Hepatocyte (in vitro differentiated cells): ENCODE results near the gene TNFRSF4. TPM values are rescaled to one million over a fixed set of nuclear protein-coding genes. Genes with fewer than 3 reads are reported as not detected.

Source experiments
- DNase-seq: peaks from one replicate; pipeline ENCODE4 v3.0.0-alpha.2; 2016; ENCODE audit warnings: low spot score
- H2AFZ ChIP-seq: fragments of 200-600 bp; sonication (generic); 2 replicates; pipeline ENCODE4 v1.6.0; 2016; ENCODE audit warnings: antibody characterized with exemption, mild to moderate bottlenecking
- H3K27ac ChIP-seq: fragments of 200-600 bp; sonication (generic); 2 replicates; pipeline ENCODE4 v1.5.1; 2016; ENCODE audit warnings: mild to moderate bottlenecking
- H3K27me3 ChIP-seq: fragments of 200-600 bp; sonication (generic); 2 replicates; pipeline ENCODE4 v1.6.1; 2016
- H3K36me3 ChIP-seq: fragments of 200-600 bp; sonication (generic); replicated peaks from 2 replicates; pipeline ENCODE4 v1.5.1; 2016; ENCODE audit warnings: low read depth; ENCODE audit not compliant: insufficient read depth
- H3K4me1 ChIP-seq: fragments of 200-600 bp; sonication (generic); 2 replicates; pipeline ENCODE4 v1.5.1; 2016; ENCODE audit warnings: mild to moderate bottlenecking, moderate library complexity; ENCODE audit not compliant: insufficient read depth
- H3K4me2 ChIP-seq: fragments of 200-600 bp; sonication (generic); 2 replicates; pipeline ENCODE4 v1.6.0; 2016
- H3K4me3 ChIP-seq: fragments of 200-600 bp; sonication (generic); 2 replicates; pipeline ENCODE4 v1.5.1; 2016; ENCODE audit warnings: mild to moderate bottlenecking
- H3K79me2 ChIP-seq: fragments of 200-600 bp; sonication (generic); 2 replicates; pipeline ENCODE4 v1.6.0; 2017; ENCODE audit warnings: mild to moderate bottlenecking
- H3K9me2 ChIP-seq: fragments of 200-600 bp; sonication (generic); replicated peaks from 2 replicates; pipeline ENCODE4 v1.6.0; 2017; ENCODE audit warnings: mild to moderate bottlenecking; ENCODE audit not compliant: insufficient read depth
- H3K9me3 ChIP-seq: fragments of 200-600 bp; sonication (generic); 2 replicates; pipeline ENCODE4 v1.5.1; 2016; ENCODE audit warnings: low read depth, mild to moderate bottlenecking
- H4K20me1 ChIP-seq: fragments of 200-600 bp; sonication (generic); 2 replicates; pipeline ENCODE4 v1.6.0; 2016; ENCODE audit warnings: mild to moderate bottlenecking; ENCODE audit not compliant: insufficient read depth, poor library complexity, severe bottlenecking
- EZH2 ChIP-seq: fragments of 200-600 bp; sonication (generic); IDR thresholded peaks from 2 replicates; pipeline ENCODE4 v1.6.1; 2016; ENCODE audit warnings: antibody characterized with exemption, mild to moderate bottlenecking, borderline replicate concordance
- EZH2phosphoT487 ChIP-seq: fragments of 200-600 bp; sonication (generic); IDR thresholded peaks from one replicate; pipeline ENCODE4 v1.6.1; 2018; ENCODE audit warnings: antibody characterized with exemption, mild to moderate bottlenecking, low read depth, moderate library complexity; ENCODE audit not compliant: unreplicated experiment, severe bottlenecking
- WGBS: methylation state at CpG from one replicate; pipeline ENCODE4 v1.1.6; 2016; ENCODE audit warnings: low lambda C conversion rate; ENCODE audit errors: missing lambda C conversion rate; 5-methylcytosine and 5-hydroxymethylcytosine counted together
- polyA plus RNA-seq: library from polyadenylated mRNA; unstranded; fragments of >200 nt; fragmentation: Nextera tagmentation; extraction: Ambion mirVana; gene quantifications from 2 replicates; pipeline ENCODE4 v1.2.1, GENCODE V29; 2016
- total RNA-seq: library from RNA; depleted of rRNA; stranded (reverse); fragments of >200 nt; gene quantifications from 2 replicates; pipeline ENCODE4 v1.2.3, GENCODE V29; 2014
- TF ChIP-seq, protein P1 (sequence below): fragments of 200-600 bp; sonication (generic); IDR thresholded peaks from 2 replicates; pipeline ENCODE4 v1.5.1; 2016; ENCODE audit warnings: antibody characterized with exemption, mild to moderate bottlenecking; ENCODE audit not compliant: poor library complexity

Gene TNFRSF4
- total and polyA plus RNA-seq, 2 experiments from 2014 or later, result not detected

DNA sequence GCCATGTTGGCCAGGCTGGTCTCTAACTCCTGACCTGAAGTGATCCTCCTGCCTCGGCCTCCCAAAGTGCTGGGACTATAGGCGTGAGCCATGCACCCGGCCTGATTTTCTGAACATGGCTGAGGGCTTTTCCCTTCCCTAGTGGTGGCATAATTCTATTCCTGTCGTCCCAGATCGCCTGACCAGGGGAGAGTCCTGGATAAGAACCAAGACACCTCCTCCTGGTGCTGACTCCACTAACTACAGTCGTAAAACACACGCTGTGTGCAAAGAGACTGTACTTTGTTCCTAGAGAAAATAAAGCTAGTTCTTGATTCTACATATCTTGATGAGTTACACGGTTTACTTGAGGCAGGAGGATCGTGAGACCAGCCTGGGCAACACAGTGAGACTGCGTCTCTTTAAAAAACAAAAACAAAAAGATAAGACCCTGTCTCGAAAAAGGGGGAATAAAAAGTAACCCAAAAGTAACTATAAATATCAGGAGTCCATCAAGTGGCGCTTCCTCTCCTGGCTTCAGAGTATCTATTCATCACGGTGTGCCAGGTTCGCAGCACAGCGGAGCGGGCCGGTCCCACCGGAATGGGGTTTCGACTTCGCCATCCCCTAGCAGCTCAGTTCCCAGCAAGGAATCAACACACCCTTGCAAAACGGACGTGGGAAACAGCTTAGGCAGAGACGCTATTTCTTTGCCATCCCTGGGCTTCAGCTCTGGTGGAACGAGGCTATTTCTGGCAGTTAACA is 16.9 kb upstream of the TNFRSF4 start:
- 22% methylated on average over 24 of the region's 24 CpGs for WGBS
- H3K4me1 ChIP-seq, result peaks cover 18% of the 10 kb centered on the region
- no peaks in the 10 kb centered on the region for H3K36me3 ChIP-seq
- peak overlapping the region; percentile 91 for H3K4me2 ChIP-seq
- H3K9me2 ChIP-seq, result no peaks in the 10 kb centered on the region
- H3K27me3 ChIP-seq, result no peaks in the 10 kb centered on the region
- H3K4me3 ChIP-seq, result peak overlapping the region; percentile 86
- no peaks in the 10 kb centered on the region for H3K9me3 ChIP-seq
- peak; percentile 81 for DNase-seq
- H4K20me1 ChIP-seq, result peaks cover 28% of the 10 kb centered on the region
- H3K27ac ChIP-seq, result peak overlapping the region; percentile 95
- peaks cover 72% of the 10 kb centered on the region for H3K79me2 ChIP-seq
- TF ChIP-seq, protein P1, sequence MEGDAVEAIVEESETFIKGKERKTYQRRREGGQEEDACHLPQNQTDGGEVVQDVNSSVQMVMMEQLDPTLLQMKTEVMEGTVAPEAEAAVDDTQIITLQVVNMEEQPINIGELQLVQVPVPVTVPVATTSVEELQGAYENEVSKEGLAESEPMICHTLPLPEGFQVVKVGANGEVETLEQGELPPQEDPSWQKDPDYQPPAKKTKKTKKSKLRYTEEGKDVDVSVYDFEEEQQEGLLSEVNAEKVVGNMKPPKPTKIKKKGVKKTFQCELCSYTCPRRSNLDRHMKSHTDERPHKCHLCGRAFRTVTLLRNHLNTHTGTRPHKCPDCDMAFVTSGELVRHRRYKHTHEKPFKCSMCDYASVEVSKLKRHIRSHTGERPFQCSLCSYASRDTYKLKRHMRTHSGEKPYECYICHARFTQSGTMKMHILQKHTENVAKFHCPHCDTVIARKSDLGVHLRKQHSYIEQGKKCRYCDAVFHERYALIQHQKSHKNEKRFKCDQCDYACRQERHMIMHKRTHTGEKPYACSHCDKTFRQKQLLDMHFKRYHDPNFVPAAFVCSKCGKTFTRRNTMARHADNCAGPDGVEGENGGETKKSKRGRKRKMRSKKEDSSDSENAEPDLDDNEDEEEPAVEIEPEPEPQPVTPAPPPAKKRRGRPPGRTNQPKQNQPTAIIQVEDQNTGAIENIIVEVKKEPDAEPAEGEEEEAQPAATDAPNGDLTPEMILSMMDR, result peak; percentile 26
- TF ChIP-seq EZH2, result no peak
- H2AFZ ChIP-seq, result peak overlapping the region; percentile 47

DNA sequence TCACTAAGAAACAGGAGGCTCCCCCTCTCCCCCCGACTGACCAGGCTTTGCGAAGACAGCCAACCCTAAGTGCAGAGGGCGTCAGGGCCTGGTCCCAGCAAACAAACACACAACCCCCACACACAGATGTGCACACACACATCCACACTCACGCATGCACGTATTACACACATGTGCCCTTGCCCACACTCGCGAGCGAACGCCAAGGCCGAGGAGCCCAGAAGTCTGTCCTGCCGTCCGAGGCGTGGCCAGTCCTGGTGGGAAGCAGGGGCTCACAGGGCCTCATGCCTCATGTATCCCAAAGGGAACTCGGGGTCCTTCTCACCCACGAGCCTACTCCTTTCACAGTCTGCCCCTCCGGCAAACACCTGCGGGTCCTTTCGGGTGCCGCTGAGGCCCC is 15.8 kb upstream of the TNFRSF4 start:
- 95% methylated on average over 19 of the region's 19 CpGs for whole genome bisulfite sequencing
- H3K4me2 ChIP-seq, result peak overlapping the region; percentile 91
- H3K36me3 ChIP-seq, result no peaks in the 10 kb centered on the region
- peaks cover 18% of the 10 kb centered on the region for H3K4me1 ChIP-seq
- H2AFZ ChIP-seq, result no peak overlapping the region
- TF ChIP-seq, protein P1, result no peak
- TF ChIP-seq EZH2phosphoT487, result no peak
- TF ChIP-seq EZH2, result no peak
- no peak for DNase-seq
- no peaks in the 10 kb centered on the region for H3K27me3 ChIP-seq
- H4K20me1 ChIP-seq, result peaks cover 38% of the 10 kb centered on the region
- H3K27ac ChIP-seq, result peak overlapping the region; percentile 95
- H3K9me2 ChIP-seq, result no peaks in the 10 kb centered on the region
- no peak overlapping the region for H3K4me3 ChIP-seq
- peaks cover 78% of the 10 kb centered on the region for H3K79me2 ChIP-seq
- H3K9me3 ChIP-seq, result no peaks in the 10 kb centered on the region

DNA sequence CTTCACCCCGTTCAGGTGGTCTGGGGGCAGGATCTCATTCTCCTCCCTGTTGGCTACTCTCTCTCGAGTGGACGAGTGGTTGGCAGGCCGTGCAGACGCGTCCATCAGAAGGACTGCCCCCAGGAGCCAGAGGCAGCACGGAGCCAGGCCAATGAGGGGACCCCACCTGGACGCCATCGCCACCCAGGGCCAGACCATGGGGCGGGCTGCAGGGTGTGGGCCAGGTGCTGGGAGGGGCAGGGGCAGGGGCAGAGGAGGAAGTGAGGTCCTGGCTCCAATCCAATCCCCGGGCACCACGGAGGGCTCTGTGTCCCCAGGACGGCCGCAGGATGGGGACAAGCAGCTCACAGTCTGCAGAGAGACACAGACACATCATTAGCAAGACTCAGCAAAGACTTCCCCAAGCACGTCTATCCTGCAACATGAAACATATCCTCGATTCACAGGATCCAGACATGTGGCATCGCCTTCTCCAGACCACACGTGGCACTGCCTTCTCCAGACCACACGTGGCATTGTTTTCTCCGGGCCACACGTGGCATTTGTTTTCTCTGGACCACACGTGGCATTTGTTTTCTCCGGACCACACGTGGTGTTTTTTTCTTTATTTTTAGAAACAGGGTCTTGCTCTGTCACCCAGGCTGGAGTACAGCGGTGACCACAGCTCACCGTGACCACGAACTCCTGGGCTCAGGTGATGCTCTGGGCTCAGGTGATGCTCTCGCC is 14.8 kb upstream of the TNFRSF4 start:
- H3K4me1 ChIP-seq, result peaks cover 18% of the 10 kb centered on the region
- peaks cover 44% of the 10 kb centered on the region for H4K20me1 ChIP-seq
- WGBS, result 95% methylated on average over 24 of the region's 28 CpGs
- no peak overlapping the region for H2AFZ ChIP-seq
- no peaks in the 10 kb centered on the region for H3K9me2 ChIP-seq
- H3K4me3 ChIP-seq, result no peak overlapping the region
- H3K9me3 ChIP-seq, result no peaks in the 10 kb centered on the region
- peaks cover 75% of the 10 kb centered on the region for H3K79me2 ChIP-seq
- H3K27ac ChIP-seq, result no peak overlapping the region
- no peaks in the 10 kb centered on the region for H3K27me3 ChIP-seq
- TF ChIP-seq, protein P1, result no peak
- no peak for TF ChIP-seq EZH2phosphoT487
- TF ChIP-seq EZH2, result no peak
- no peak overlapping the region for H3K4me2 ChIP-seq
- no peaks in the 10 kb centered on the region for H3K36me3 ChIP-seq
- no peak for DNase-seq
